ENCODE results near the gene MYT1. TPM values are rescaled to one million over a fixed set of nuclear protein-coding genes. Genes with fewer than 3 reads are reported as not detected.

Gene MYT1
- total RNA-seq, 1 experiment from 2014 or later: 7.1 TPM

DNA sequence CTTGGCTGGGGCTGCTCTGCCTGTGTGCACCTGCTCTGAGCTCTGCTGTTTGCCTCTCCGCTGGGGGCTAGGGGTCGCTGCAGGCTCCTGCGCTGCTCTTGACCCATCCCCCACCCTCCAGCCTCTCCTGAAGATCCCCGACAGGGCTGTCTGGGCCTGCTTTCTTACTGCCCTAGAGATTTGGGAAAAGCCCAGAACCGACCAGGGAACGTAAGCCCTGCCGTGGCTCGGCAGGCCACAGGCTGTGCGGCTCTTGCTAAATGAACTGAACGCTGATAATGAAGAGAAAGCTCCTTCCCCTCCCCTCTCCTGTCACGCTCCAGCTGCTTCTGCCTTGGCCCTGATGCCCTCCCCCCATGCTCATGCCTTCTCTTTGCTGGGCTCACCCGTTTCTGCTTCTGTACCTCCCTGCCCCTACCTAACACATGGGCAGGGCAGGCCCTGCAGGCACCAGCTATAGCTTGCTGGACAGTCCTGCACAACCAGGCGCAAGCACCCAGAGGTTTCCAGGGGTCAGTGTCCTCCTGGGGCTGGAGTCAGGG lies 59.3 kb downstream of the MYT1 start:
- intact Hi-C loops (cut with micrococcal nuclease): no loop called here

More for the DNA sequence above, 59.3 kb downstream of the MYT1 start:
- no peak overlapping the region for H3K27ac ChIP-seq (ENCODE audit: low read depth, low read length)
- no peaks in the 10 kb centered on the region for H3K4me1 ChIP-seq (ENCODE audit: control insufficient read depth in 1 of 2, insufficient read depth in 2 of 2, low read length in 2 of 2)
- ChIA-PET RAD21 (ENCODE audit: low non-redundant PET in 1 of 2, low total read pairs in 2 of 2, uncharacterized antibody in 2 of 2, unreplicated experiment in 2 of 2) (no interaction called here), POLR2A (no interaction called here), CTCF (no interaction called here)
- no peaks in the 10 kb centered on the region for H3K79me2 ChIP-seq (ENCODE audit: insufficient read depth, low read length)
- H2AFZ ChIP-seq (ENCODE audit: low read depth, low read length, poor library complexity, severe bottlenecking): no peak overlapping the region
- H3K9me2 ChIP-seq (ENCODE audit: insufficient read depth): no peaks in the 10 kb centered on the region
- no peaks in the 10 kb centered on the region for H4K20me1 ChIP-seq (ENCODE audit: insufficient read depth)
- no peak overlapping the region for H3K4me3 ChIP-seq (replicated peaks in 1 of 2; ENCODE audit: low read depth in 1 of 2, low read length in 2 of 2)
- TF ChIP-seq CBX3 (IDR thresholded peaks at IDR 0.05; ENCODE audit: low read depth): no peak
- TF ChIP-seq POLR2AphosphoS5 (IDR thresholded peaks at IDR 0.05; ENCODE audit: low read depth, low read length): no peak
- no peak for TF ChIP-seq YY1 (IDR thresholded peaks at IDR 0.05; ENCODE audit: extremely low read depth, insufficient replicate concordance, low read depth, low read length)
- TF ChIP-seq ZBTB33 (IDR thresholded peaks at IDR 0.05; ENCODE audit: extremely low read depth, insufficient replicate concordance, low read length): no peak
- TF ChIP-seq, protein P1, sequence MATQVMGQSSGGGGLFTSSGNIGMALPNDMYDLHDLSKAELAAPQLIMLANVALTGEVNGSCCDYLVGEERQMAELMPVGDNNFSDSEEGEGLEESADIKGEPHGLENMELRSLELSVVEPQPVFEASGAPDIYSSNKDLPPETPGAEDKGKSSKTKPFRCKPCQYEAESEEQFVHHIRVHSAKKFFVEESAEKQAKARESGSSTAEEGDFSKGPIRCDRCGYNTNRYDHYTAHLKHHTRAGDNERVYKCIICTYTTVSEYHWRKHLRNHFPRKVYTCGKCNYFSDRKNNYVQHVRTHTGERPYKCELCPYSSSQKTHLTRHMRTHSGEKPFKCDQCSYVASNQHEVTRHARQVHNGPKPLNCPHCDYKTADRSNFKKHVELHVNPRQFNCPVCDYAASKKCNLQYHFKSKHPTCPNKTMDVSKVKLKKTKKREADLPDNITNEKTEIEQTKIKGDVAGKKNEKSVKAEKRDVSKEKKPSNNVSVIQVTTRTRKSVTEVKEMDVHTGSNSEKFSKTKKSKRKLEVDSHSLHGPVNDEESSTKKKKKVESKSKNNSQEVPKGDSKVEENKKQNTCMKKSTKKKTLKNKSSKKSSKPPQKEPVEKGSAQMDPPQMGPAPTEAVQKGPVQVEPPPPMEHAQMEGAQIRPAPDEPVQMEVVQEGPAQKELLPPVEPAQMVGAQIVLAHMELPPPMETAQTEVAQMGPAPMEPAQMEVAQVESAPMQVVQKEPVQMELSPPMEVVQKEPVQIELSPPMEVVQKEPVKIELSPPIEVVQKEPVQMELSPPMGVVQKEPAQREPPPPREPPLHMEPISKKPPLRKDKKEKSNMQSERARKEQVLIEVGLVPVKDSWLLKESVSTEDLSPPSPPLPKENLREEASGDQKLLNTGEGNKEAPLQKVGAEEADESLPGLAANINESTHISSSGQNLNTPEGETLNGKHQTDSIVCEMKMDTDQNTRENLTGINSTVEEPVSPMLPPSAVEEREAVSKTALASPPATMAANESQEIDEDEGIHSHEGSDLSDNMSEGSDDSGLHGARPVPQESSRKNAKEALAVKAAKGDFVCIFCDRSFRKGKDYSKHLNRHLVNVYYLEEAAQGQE (IDR thresholded peaks at IDR 0.05; ENCODE audit: low read depth): no peak
- no peak for TF ChIP-seq POLR2A (IDR thresholded peaks at IDR 0.05; ENCODE audit: borderline replicate concordance, extremely low read depth, insufficient read depth, insufficient read length)
- TF ChIP-seq, protein P2, sequence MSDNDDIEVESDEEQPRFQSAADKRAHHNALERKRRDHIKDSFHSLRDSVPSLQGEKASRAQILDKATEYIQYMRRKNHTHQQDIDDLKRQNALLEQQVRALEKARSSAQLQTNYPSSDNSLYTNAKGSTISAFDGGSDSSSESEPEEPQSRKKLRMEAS (IDR thresholded peaks at IDR 0.05): no peak
- no peak for TF ChIP-seq EZH2 (IDR thresholded peaks at IDR 0.05)
- no peak for TF ChIP-seq ZNF274 (IDR thresholded peaks at IDR 0.05; ENCODE audit: low read depth, low read length)
- no peak for TF ChIP-seq SP1 (IDR thresholded peaks at IDR 0.05; ENCODE audit: low read depth)
- no peak for TF ChIP-seq JUND (IDR thresholded peaks at IDR 0.05)
- no peak for TF ChIP-seq CEBPB (IDR thresholded peaks at IDR 0.05; ENCODE audit: low read depth)
- TF ChIP-seq TCF7L2 (IDR thresholded peaks at IDR 0.05; ENCODE audit: borderline replicate concordance, extremely low read depth, insufficient read depth, insufficient read length): no peak
- TF ChIP-seq, protein P3, sequence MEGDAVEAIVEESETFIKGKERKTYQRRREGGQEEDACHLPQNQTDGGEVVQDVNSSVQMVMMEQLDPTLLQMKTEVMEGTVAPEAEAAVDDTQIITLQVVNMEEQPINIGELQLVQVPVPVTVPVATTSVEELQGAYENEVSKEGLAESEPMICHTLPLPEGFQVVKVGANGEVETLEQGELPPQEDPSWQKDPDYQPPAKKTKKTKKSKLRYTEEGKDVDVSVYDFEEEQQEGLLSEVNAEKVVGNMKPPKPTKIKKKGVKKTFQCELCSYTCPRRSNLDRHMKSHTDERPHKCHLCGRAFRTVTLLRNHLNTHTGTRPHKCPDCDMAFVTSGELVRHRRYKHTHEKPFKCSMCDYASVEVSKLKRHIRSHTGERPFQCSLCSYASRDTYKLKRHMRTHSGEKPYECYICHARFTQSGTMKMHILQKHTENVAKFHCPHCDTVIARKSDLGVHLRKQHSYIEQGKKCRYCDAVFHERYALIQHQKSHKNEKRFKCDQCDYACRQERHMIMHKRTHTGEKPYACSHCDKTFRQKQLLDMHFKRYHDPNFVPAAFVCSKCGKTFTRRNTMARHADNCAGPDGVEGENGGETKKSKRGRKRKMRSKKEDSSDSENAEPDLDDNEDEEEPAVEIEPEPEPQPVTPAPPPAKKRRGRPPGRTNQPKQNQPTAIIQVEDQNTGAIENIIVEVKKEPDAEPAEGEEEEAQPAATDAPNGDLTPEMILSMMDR (IDR thresholded peaks at IDR 0.05 in 2 of 3, conservative IDR thresholded peaks at IDR 0.05 in 1 of 3; ENCODE audit: borderline replicate concordance in 1 of 3, insufficient read depth in 1 of 3, low read depth in 2 of 3, low read length in 2 of 3): no peak
- no peak for TF ChIP-seq EZH2phosphoT487 (IDR thresholded peaks at IDR 0.05; ENCODE audit: borderline replicate concordance)
- TF ChIP-seq FOSL1 (IDR thresholded peaks at IDR 0.05; ENCODE audit: low read depth): no peak
- no peaks in the 10 kb centered on the region for H3K27me3 ChIP-seq (ENCODE audit: insufficient read depth, low read length)
- no peak overlapping the region for H3K9ac ChIP-seq (ENCODE audit: low read length)
- no TSS peak for BruUV-seq (replicated peaks)
- no peak for ATAC-seq
- DNase-seq (ENCODE audit: low read depth, low spot score): no peak
- H3K36me3 ChIP-seq (ENCODE audit: control insufficient read depth in 1 of 2, insufficient read depth in 2 of 2, low read length in 2 of 2): no peaks in the 10 kb centered on the region
- no peaks in the 10 kb centered on the region for H3K9me3 ChIP-seq (ENCODE audit: control insufficient read depth in 1 of 2, insufficient read depth in 1 of 2, low read depth in 1 of 2, low read length in 2 of 2)
- H3K4me2 ChIP-seq (ENCODE audit: low read length): no peak overlapping the region

All from HCT116 (cell line).